ENCODE measurements around the gene DTL.

Gene DTL

DNA sequence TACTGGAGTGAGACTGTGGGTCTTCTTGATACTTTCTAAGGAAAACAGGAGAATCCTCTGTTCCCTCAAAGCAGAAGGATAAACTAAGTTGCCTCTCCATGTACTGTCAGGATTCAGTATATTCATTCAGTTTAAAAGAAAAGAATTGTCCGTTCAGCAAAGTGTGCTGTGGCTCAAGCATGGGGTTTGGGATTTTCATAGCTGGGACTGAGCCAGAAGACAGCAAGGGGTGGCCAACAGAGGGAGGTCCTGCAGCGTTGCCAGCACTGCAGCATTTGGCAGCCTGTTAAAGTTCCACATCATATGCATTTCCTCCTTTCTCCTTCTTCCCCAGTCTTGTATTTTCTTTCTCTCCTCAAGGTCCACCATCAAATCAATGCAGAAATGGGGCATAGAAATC is 75.1 kb downstream of the DTL start:
- H3K36me3 ChIP-seq (replicated peaks) = no peaks in the 10 kb centered on the region
- DNase-seq = no peak
- no peak overlapping the region for H3K27ac ChIP-seq
- no peak overlapping the region for H3K4me3 ChIP-seq (ENCODE audit: low read depth, low read length)
- in situ Hi-C loops (cut with HindIII; ENCODE audit: low pct_ligation_motif_present, low sequenced_read_pairs) = no loop called here
- TF ChIP-seq, protein P1, sequence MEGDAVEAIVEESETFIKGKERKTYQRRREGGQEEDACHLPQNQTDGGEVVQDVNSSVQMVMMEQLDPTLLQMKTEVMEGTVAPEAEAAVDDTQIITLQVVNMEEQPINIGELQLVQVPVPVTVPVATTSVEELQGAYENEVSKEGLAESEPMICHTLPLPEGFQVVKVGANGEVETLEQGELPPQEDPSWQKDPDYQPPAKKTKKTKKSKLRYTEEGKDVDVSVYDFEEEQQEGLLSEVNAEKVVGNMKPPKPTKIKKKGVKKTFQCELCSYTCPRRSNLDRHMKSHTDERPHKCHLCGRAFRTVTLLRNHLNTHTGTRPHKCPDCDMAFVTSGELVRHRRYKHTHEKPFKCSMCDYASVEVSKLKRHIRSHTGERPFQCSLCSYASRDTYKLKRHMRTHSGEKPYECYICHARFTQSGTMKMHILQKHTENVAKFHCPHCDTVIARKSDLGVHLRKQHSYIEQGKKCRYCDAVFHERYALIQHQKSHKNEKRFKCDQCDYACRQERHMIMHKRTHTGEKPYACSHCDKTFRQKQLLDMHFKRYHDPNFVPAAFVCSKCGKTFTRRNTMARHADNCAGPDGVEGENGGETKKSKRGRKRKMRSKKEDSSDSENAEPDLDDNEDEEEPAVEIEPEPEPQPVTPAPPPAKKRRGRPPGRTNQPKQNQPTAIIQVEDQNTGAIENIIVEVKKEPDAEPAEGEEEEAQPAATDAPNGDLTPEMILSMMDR (IDR thresholded peaks at IDR 0.05; ENCODE audit: low read depth, low read length, missing control alignments) = peak; percentile 48
- no peaks in the 10 kb centered on the region for H3K27me3 ChIP-seq (replicated peaks)

DNA sequence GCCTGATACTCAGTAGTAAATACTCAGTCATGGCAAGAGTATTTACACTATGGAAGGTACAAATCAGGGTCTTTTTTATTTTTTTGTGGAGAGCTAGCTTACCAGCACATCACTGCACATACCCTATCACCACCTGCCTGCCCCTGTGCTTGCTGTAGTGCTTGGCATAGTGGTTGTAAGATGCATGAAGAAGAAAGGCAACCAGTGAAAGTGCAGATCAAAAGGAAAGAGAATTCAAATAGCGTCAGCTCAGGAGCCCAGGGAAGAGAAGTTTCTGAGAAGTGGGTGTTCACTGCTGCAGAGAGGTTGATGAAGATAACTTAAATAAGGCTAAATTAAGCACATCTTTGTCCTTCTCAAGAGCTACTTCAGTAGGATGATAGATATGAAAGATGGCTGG is 76.0 kb downstream of the DTL start:
- TF ChIP-seq, protein P1 (IDR thresholded peaks at IDR 0.05; ENCODE audit: low read depth, low read length, missing control alignments) = no peak
- H3K27ac ChIP-seq = no peak overlapping the region
- no peak overlapping the region for H3K4me3 ChIP-seq (ENCODE audit: low read depth, low read length)
- in situ Hi-C loops (cut with HindIII; ENCODE audit: low pct_ligation_motif_present, low sequenced_read_pairs) = no loop called here
- no peak for DNase-seq
- no peaks in the 10 kb centered on the region for H3K27me3 ChIP-seq (replicated peaks)
- no peaks in the 10 kb centered on the region for H3K36me3 ChIP-seq (replicated peaks)

DNA sequence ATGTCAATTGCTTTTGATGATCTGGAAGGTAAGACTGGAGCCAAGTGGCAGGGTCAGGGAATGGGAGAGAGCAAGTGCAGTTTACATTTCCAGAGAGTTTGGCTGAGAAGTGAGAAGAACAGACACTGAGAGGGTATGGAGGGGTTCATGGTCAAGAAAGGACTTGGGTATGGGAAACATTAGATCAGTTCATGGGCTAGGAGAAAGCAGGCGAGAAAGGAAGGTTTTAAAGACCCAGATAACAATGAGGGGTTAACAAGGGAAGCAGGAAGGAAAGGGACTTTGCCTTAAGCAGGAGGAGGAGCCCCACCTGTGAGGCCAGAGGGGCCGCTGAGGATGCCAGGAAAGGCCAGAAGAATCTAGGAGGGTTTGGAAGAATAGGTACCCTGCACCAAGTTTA is 78.2 kb downstream of the DTL start:
- Histone ChIP-seq H3K4me3 (ENCODE audit: low read depth, low read length) (no peak overlapping the region), H3K27ac (no peak overlapping the region), H3K36me3 (replicated peaks) (no peaks in the 10 kb centered on the region), H3K27me3 (replicated peaks) (no peaks in the 10 kb centered on the region)
- no peak for DNase-seq
- TF ChIP-seq, protein P1 (IDR thresholded peaks at IDR 0.05; ENCODE audit: low read depth, low read length, missing control alignments) = no peak
- in situ Hi-C loops (cut with HindIII; ENCODE audit: low pct_ligation_motif_present, low sequenced_read_pairs) = no loop called here

DNA sequence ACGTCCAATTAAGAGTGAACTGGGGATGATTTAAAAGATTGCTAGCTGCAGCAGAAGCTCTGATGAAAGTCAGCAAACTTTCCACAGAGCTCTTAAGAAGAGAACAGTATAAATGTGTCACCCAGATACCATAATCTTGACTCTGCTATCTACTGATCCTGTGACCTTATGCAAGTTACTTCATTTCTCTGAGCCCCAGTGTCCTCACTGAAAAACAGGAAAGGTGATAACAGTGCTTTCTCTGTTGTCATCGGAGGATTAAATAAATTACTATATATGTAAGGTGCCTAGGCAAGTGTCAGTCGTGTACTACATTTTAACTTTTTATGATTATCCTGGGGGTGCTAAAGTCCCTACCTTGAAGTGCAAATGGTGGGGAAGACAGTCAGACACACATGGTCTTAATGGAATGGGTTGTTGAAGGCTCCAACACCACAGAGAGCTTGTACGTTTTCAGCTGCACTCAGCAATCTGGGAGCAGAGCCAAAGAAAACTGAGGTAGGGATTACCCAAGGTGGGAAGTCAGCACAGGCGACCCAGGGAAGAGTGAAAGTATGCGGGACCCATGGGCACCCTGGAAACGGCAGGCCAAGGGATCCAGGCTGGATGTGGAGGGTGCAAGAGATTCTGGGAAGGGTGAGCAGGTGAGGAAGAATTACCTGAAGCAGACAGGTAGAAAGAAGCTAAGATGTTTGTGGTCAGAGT is 82.8 kb downstream of the DTL start:
- TF ChIP-seq, protein P1 (IDR thresholded peaks at IDR 0.05; ENCODE audit: low read depth, low read length, missing control alignments) = no peak
- Histone ChIP-seq H3K27me3 (replicated peaks) (no peaks in the 10 kb centered on the region), H3K27ac (no peak overlapping the region), H3K4me3 (ENCODE audit: low read depth, low read length) (no peak overlapping the region), H3K36me3 (replicated peaks) (no peaks in the 10 kb centered on the region)
- DNase-seq = peak; percentile 64
- in situ Hi-C loops (cut with HindIII; ENCODE audit: low pct_ligation_motif_present, low sequenced_read_pairs) = no loop called here

- in situ Hi-C loops (cut with HindIII; ENCODE audit: low pct_ligation_motif_present, low sequenced_read_pairs) = no loop called here
- Histone ChIP-seq H3K27me3 (replicated peaks) (no peaks in the 10 kb centered on the region), H3K27ac (no peak overlapping the region), H3K4me3 (ENCODE audit: low read depth, low read length) (no peak overlapping the region), H3K36me3 (replicated peaks) (no peaks in the 10 kb centered on the region)
- TF ChIP-seq, protein P1 (IDR thresholded peaks at IDR 0.05; ENCODE audit: low read depth, low read length, missing control alignments) = no peak
- no peak for DNase-seq
Measured at GRCh38 chr1:212118872-212119260, 83.3 kb downstream of the DTL start.

GRCh38 chr1:212119397-212119837 is 83.9 kb downstream of the DTL start:
- Histone ChIP-seq H3K27me3 (replicated peaks) (no peaks in the 10 kb centered on the region), H3K27ac (no peak overlapping the region), H3K36me3 (replicated peaks) (no peaks in the 10 kb centered on the region), H3K4me3 (ENCODE audit: low read depth, low read length) (no peak overlapping the region)
- in situ Hi-C loops (cut with HindIII; ENCODE audit: low pct_ligation_motif_present, low sequenced_read_pairs) = no loop called here
- no peak for DNase-seq
- TF ChIP-seq, protein P1 (IDR thresholded peaks at IDR 0.05; ENCODE audit: low read depth, low read length, missing control alignments) = no peak
